ENCODE measurements around the gene LRCH1.

The LRCH1 gene

GRCh38 chr13:46668302-46668720 is 115.3 kb downstream of the LRCH1 start:
- DNase-seq: no peak

DNA sequence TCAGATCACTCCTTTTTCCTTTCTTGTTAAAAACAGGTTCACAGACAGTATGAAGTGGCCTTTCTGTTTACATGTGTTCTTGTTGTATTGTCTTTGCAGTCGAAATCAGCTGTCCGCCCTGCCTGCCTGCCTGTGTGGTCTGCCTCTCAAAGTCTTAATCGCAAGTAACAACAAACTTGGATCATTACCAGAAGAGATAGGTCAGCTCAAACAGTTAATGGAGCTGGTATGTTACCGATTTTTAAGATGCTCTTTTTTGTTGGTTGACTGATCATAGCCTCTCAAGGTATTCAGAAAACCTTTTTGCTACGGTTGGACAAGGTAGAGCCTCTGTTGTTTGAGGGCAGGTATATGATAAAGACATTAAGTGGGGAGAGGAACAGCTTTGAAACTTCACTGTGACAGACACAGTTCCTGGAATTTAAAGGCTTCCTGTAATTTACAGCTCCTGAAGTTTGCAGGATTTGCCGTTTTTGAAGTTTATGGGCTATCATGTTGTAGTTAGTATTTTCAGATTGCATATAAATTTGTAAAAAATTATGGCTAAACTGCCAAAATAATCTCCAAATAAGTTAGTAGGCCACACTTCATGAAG is 116.1 kb downstream of the LRCH1 start:
- no peak for DNase-seq

DNA sequence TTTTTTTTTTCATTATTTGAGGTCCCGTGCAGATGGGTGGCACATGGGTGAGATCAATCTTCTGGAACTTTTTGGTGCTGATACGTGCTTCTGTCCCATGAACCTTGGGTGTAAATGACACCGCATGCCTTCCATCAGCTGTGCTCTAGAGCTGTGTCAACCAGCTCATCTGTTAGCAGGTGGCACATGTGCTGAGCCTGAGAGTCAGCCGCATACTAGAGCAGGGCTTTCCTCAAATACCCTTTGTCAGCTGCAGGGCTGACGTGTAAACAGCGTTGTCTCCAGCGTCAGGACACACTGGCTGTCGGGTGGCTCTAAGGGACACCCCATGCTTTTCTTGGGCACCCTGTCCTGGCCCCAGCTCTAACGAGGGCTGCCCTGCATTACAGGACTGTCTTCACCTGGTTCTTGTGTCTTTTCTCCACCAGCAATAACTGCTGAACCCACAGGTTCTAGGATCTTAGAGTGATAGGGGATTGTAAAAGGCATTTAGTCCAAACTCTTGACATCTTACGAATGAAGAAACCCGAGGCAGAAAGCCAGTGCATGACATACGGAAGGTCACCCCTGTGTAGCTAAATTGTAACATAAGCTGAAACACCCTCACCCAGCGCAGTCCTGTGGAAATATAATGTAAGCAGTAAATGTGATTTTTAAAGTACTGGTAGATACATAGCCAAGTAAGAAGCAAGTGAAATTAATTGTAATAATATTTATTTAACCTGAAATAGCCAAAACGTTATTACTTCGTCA is 119.5 kb downstream of the LRCH1 start:
- no peak for DNase-seq

DNA sequence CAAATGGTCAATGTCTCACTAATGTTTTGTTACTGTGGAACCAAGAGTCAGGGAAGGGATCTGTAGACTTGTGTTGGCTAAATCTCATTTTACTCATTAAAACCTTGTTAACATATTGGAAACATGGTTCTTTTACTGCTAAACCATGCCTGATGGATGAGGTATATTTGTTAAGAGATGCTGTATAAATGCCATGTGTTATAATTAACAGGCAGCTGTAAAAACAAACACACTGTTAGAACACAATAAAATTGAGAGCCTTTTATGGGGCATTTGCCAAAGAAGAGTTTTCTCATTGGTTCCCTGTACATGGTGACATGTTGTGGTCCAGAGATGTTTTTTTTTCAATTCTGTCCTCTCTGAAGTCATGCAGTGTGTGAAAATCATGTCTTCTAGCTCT is 122.0 kb downstream of the LRCH1 start:
- DNase-seq: no peak

- DNase-seq: no peak
Observed at GRCh38 chr13:46676378-46676725, 123.4 kb downstream of the LRCH1 start.

GRCh38 chr13:46679369-46680120 is 126.6 kb downstream of the LRCH1 start:
- DNase-seq: no peak

GRCh38 chr13:46682015-46682414 is 129.0 kb downstream of the LRCH1 start:
- no peak for DNase-seq

GRCh38 chr13:46682707-46683106 is 129.7 kb downstream of the LRCH1 start:
- no peak for DNase-seq

DNA sequence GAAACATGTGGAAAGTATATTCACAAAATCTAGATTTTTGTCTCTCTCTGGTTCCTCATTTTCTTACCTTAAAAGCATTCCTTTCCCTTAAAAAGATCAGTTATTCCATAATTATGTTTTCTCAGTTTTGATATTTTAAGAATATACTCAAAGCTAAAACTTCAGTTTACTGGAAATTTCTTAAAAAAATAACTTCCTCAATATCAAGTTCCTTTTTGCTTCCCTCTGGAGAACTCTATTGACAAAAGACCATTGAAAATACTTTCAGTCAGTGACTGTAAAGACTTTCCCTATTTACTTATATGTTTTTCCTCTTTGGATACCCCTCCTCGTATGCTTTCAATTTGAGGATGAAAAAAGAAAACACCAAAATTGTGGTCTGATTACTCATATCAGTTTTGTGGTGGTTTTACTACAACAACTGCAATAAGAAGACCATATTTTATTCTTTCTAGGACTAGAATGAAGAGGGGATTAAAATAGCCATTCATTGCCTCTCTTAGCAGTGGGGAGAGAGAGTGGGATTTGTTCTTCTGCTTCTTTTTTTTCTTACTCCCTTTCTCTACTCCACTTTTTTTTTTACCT is 130.8 kb downstream of the LRCH1 start:
- no peak for DNase-seq

DNA sequence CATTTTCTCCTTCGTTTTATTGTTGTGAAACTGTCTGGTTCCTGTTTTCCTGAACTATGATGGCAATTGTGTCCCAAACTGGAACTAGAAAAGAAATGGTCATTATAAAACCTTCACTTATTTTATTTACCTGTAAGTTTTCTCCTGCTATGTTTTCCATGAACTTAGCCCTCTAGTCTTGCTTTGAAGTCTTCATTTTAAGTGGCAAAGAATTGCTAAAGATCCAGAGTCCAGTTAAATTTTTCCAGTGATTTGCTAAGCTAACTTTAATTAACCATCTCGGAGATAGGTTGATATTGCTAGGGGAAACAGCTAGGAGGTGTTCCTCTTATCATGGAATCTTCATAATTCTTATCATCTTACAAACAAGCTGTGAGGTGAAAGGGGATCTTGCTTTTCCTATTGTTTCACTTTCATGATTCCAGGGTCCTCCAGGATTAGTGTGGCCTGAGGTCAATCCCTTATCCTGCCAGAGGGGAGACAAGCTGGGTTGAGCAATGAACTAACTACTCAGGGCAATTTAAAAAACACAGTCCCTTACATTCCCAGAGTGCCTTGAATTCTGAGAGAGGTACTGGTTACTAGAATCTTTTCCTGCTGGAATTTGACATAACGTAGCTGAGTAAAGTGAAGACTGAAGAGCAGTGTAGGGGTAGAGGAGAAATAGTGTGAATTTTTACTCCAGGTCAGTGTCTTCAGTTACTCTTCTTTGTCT is 131.5 kb downstream of the LRCH1 start:
- DNase-seq: no peak

DNA sequence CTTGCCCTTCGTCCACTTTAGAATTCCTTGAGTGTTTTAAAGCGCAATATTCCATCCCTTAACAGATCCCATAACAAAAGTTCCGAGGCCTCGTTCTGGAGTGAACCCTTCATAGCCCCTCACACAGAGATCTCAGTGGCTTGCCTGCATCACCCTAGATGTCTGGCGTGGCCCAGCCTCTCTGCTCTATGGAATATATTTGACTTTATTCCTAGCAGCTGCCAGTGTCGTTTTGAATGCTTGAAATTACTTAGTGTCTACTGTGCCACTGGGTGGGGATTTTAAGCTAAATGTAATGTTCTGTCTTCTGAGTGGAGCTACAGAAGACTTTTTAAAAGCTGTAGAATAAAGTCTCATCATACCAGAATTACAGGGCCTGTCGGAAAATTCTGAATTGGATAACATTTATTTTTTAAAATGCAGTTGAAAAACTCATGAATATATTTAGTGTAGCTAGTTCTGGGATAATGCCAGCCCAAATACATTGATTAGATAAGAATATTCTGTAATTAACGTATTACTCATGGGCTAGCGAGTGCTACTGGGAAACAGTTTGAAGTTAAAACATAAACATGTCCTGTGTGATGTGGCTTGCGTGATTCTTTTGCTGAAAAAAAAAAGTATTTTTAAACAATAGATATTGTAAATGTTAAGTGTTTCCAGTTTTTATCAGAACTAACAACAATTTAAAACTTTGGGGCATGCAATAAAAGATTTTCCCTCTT is 132.2 kb downstream of the LRCH1 start:
- DNase-seq: no peak

DNA sequence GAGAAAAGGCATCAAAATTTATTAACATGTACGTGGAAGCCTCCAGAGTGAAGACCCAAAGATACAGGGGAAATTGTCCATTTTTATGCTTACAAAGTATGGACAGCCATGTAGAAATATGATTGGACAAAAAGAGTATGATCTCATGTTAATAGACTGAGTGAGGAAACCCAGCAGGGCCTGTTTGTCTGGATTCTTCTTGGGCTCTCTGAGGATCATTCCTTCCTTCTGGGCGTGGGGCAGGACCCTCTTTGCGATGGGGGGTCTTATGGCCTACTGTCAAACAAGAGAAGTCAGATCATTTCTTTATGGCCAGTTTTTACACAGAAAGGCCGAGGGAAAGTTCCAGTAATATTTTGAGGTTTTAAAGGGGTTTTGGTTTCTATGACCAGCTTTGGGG is 133.2 kb downstream of the LRCH1 start:
- DNase-seq: no peak

- DNase-seq: no peak
Observed at GRCh38 chr13:46687810-46688209, 134.8 kb downstream of the LRCH1 start.

DNA sequence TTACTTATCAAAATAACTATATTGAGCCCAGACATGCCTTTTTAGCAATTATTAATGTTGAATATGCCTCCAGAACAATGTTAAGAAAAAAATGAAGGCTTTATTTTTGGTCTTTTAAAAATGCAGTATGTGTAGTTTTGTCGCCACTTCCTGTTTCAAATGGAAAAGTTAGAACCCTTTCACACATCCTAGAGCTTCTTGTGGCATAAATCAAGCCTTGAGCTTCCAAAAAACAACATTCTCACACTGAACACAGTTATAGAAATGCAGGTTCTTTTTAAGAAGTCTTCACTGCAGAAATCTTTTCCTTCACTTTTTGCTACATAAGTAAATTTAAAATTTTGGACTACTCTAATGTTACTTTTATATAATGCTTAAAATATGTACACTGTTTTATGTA is 135.3 kb downstream of the LRCH1 start:
- DNase-seq: no peak

DNA sequence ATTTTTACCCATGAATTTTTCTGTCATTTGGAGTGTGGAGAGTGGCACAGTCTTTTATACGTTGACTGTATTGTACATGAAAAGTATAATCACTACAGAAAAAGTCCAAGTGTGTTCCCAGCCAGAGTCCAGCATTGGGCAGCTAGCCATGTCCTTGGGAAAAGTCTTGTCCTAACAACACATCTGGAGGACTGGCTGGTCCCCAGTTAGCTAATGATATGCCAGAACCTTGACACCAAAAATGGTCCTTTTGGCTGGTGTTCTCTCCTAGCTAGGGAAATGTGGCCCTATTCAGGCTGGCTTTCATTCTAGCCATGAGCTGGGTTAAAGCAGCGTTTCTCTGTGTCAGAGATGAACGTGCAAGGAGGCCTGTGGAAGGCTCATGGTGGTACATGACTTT is 145.0 kb downstream of the LRCH1 start:
- no peak for DNase-seq

DNA sequence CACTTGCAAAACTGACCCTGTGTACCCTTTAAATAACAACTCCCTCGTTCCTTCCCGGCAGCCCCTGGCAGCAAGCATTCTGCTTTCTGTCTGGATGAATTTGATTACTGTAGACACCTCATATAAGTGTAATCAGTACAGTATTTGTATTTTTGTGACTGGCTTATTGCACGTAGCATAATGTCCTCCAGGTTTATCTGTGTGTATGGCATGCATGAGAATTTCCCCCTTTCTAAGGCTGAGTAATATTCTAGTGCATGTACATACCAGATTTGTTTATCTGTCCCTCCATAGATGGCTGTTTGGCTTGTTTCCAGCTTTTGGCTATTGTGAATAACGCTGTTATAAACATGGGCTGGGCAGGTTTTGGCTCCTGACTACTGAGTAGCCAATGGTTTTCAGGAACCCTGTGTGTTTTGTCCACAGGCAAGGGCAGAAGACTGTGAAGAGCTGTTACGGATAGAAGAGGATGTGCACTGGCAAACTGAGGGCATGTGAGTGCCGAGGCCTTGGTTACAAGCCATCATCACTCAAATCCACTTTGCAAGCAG is 146.0 kb downstream of the LRCH1 start:
- no peak for DNase-seq

DNA sequence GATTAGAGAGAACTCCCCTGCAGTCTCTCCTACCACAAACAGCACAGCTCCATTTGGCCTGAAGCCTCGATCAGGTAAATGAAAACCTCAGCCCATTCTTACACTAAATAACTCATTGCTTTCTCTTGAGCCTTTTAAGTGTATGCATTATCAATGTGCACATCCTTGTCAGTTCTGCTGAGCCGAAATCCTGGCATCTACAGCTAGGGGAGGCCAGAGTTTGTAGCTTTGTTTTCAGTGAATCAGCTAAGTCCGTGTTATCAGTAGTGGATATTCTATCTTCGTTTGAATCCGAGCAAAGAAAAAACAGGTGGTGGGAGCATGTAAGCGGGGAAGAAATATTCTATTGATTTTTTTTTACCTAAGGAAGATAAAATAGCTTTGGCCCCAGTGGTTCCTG is 159.6 kb downstream of the LRCH1 start:
- DNase-seq: no peak

GRCh38 chr13:46715363-46715762 is 162.4 kb downstream of the LRCH1 start:
- no peak for DNase-seq

- DNase-seq: no peak
Observed at GRCh38 chr13:46716821-46717220, 163.9 kb downstream of the LRCH1 start.

DNA sequence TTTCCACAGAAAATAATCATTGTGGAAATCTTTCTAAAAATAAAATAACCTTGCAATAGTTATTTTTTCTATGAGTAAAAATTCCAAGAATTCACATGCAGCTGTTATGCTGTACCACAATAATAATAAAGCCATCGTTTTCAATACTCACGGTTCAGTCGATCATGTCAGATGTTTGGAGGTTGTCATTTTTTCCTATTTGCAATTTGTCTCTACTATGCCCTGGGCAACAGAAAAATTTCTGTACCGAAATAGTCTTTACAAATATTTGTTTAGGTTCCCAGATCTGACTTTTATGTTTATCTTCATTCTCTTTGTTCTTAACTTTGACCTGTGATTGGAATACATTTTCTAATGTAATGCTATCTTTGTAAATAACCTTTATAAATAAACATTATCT is 164.3 kb downstream of the LRCH1 start:
- DNase-seq: no peak

DNA sequence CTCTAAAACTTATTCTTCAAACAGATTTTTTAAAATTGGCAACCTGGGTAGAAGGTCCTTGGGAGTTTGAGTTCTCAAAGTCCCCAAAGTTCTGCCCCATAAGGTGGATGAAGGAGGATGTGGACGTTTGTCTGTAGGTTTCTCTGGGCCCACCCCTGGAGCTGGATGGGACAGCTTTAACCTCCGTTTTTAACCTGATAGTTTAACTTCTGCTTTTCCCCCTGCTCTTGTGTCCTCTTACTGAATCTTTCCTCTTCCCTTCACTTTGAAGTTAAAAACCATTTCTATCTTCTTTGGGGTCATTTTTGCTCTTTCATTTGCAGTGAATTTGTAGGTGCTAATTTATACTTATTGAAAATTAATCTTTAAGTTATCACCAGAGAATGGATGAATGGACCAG is 164.9 kb downstream of the LRCH1 start:
- DNase-seq: no peak

- DNase-seq: no peak
Observed at GRCh38 chr13:46720189-46720588, 167.2 kb downstream of the LRCH1 start.
